ENCODE results near the gene LGR6.

LGR6 gene

GRCh38 chr1:202272103-202272845 is 78.7 kb downstream of the LGR6 start:
- no peak for DNase-seq

- DNase-seq, result peak in 1 of 2 donors; percentile 29
These were observed 81.0 kb downstream of the LGR6 start for GRCh38 chr1:202274611-202275010.

GRCh38 chr1:202275061-202275770 is 81.6 kb downstream of the LGR6 start:
- no peak for DNase-seq

- no peak for DNase-seq
These were observed 82.6 kb downstream of the LGR6 start for GRCh38 chr1:202276081-202276715.

GRCh38 chr1:202276920-202277319 is 83.3 kb downstream of the LGR6 start:
- no peak for DNase-seq

GRCh38 chr1:202278751-202279150 is 85.2 kb downstream of the LGR6 start:
- DNase-seq, result no peak

- DNase-seq, result no peak
These were observed 86.2 kb downstream of the LGR6 start for GRCh38 chr1:202279806-202280205.

- no peak for DNase-seq
These were observed 87.0 kb downstream of the LGR6 start for GRCh38 chr1:202280595-202280994.

- DNase-seq, result no peak
These were observed 87.9 kb downstream of the LGR6 start for GRCh38 chr1:202281316-202282024.

- no peak for DNase-seq
These were observed 88.4 kb downstream of the LGR6 start for GRCh38 chr1:202282025-202282371.

- DNase-seq, result no peak
These were observed 89.1 kb downstream of the LGR6 start for GRCh38 chr1:202282596-202283283.

- DNase-seq, result peak in 1 of 2 donors; percentile 5
These were observed 89.8 kb downstream of the LGR6 start for GRCh38 chr1:202283379-202283844.

GRCh38 chr1:202283991-202284390 is 90.4 kb downstream of the LGR6 start:
- no peak for DNase-seq

GRCh38 chr1:202285908-202286307 is 92.3 kb downstream of the LGR6 start:
- no peak for DNase-seq

- no peak for DNase-seq
These were observed 93.1 kb downstream of the LGR6 start for GRCh38 chr1:202286622-202287097.

GRCh38 chr1:202287196-202287595 is 93.6 kb downstream of the LGR6 start:
- no peak for DNase-seq

GRCh38 chr1:202288177-202288576 is 94.6 kb downstream of the LGR6 start:
- DNase-seq, result no peak

GRCh38 chr1:202289009-202289408 is 95.4 kb downstream of the LGR6 start:
- no peak for DNase-seq

- no peak for DNase-seq
These were observed 97.4 kb downstream of the LGR6 start for GRCh38 chr1:202291001-202291400.

- DNase-seq, result no peak
These were observed 98.5 kb downstream of the LGR6 start for GRCh38 chr1:202291961-202292712.

- DNase-seq, result no peak
These were observed 99.2 kb downstream of the LGR6 start for GRCh38 chr1:202292773-202293172.

GRCh38 chr1:202293569-202293968 is 100.0 kb downstream of the LGR6 start:
- DNase-seq, result no peak

Data from CD4-positive, alpha-beta T cell treated with Interleukin-4 for 1 hour (primary cell).